GM23338 (cell line): ENCODE data around the gene RNF180.

ENCODE experiments used
- CREB1 ChIP-seq: fragments of 250-450 bp; sonication (Bioruptor Pico); IDR thresholded peaks from 2 replicates; pipeline ENCODE4 v1.5.0; 2020; ENCODE audit warnings: low read depth, mild to moderate bottlenecking, moderate library complexity
- EZH2 ChIP-seq: fragments of 200-600 bp; sonication (generic); IDR thresholded peaks from one replicate; pipeline ENCODE4 v1.8.0; 2017; ENCODE audit warnings: antibody characterized with exemption, mild to moderate bottlenecking, low read depth; ENCODE audit not compliant: unreplicated experiment
- EZH2phosphoT487 ChIP-seq: fragments of 200-600 bp; sonication (generic); IDR thresholded peaks from one replicate; pipeline ENCODE4 v1.8.1; 2018; ENCODE audit warnings: antibody characterized with exemption; ENCODE audit not compliant: unreplicated experiment
- POLR2AphosphoS5 ChIP-seq: IDR thresholded peaks from 2 replicates; pipeline ENCODE4 v1.6.1; 2016; ENCODE audit warnings: antibody characterized with exemption, low read depth
- ZNF462 ChIP-seq: fragments of 250-450 bp; sonication (Bioruptor Pico); IDR thresholded peaks from 2 replicates; pipeline ENCODE4 v1.5.0; 2020; ENCODE audit warnings: mild to moderate bottlenecking, moderate library complexity
- TF ChIP-seq, protein P1 (sequence below), 2 experiments: fragments of 200-600 bp in 1 of 2; sonication (generic) in 1 of 2; conservative IDR thresholded peaks; 2 replicates each; pipeline versions ENCODE4 v1.5.1 to v1.6.1; 2016 to 2017; ENCODE audit warnings: antibody characterized with exemption in 2 of 2, low read depth in 2 of 2, mild to moderate bottlenecking in 2 of 2, moderate library complexity in 1 of 2
- TF ChIP-seq, protein P2 (sequence below): IDR thresholded peaks from 2 replicates; pipeline ENCODE4 v1.6.1; 2016; ENCODE audit warnings: antibody characterized with exemption
- TF ChIP-seq, protein P3 (sequence below): IDR thresholded peaks from one replicate; pipeline ENCODE4 v1.6.1; 2018; ENCODE audit warnings: antibody characterized with exemption; ENCODE audit not compliant: unreplicated experiment

DNA sequence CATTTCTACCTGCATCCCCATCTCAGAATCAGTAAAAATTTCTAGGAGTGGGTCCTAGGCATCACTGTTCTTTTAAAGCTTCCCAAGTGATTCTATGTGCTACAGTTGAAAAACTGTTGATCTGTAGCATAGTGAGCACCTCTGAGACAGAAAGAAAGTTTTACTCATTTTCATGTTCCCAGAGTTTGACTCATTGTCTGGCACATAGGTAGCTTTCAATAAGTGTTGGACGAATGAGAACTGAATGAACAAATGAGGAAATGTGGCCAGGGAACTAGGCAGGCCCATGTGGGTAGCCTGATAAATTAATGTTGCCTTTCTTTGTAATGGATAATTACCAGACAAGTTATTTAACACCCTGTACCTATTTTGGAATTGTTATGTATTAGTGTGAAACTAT is 33.8 kb downstream of the RNF180 start:
- TF ChIP-seq EZH2 (no peak), ZNF462 (CRISPR knock-in tag) (no peak), POLR2AphosphoS5 (no peak), EZH2phosphoT487 (no peak), CREB1 (CRISPR knock-in tag) (no peak)
- TF ChIP-seq, protein P1, sequence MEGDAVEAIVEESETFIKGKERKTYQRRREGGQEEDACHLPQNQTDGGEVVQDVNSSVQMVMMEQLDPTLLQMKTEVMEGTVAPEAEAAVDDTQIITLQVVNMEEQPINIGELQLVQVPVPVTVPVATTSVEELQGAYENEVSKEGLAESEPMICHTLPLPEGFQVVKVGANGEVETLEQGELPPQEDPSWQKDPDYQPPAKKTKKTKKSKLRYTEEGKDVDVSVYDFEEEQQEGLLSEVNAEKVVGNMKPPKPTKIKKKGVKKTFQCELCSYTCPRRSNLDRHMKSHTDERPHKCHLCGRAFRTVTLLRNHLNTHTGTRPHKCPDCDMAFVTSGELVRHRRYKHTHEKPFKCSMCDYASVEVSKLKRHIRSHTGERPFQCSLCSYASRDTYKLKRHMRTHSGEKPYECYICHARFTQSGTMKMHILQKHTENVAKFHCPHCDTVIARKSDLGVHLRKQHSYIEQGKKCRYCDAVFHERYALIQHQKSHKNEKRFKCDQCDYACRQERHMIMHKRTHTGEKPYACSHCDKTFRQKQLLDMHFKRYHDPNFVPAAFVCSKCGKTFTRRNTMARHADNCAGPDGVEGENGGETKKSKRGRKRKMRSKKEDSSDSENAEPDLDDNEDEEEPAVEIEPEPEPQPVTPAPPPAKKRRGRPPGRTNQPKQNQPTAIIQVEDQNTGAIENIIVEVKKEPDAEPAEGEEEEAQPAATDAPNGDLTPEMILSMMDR (conservative IDR thresholded peaks at IDR 0.05; ENCODE audit: low read depth in 2 of 2) = no peak
- TF ChIP-seq, protein P2, sequence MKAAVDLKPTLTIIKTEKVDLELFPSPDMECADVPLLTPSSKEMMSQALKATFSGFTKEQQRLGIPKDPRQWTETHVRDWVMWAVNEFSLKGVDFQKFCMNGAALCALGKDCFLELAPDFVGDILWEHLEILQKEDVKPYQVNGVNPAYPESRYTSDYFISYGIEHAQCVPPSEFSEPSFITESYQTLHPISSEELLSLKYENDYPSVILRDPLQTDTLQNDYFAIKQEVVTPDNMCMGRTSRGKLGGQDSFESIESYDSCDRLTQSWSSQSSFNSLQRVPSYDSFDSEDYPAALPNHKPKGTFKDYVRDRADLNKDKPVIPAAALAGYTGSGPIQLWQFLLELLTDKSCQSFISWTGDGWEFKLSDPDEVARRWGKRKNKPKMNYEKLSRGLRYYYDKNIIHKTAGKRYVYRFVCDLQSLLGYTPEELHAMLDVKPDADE = no peak
- TF ChIP-seq, protein P3, sequence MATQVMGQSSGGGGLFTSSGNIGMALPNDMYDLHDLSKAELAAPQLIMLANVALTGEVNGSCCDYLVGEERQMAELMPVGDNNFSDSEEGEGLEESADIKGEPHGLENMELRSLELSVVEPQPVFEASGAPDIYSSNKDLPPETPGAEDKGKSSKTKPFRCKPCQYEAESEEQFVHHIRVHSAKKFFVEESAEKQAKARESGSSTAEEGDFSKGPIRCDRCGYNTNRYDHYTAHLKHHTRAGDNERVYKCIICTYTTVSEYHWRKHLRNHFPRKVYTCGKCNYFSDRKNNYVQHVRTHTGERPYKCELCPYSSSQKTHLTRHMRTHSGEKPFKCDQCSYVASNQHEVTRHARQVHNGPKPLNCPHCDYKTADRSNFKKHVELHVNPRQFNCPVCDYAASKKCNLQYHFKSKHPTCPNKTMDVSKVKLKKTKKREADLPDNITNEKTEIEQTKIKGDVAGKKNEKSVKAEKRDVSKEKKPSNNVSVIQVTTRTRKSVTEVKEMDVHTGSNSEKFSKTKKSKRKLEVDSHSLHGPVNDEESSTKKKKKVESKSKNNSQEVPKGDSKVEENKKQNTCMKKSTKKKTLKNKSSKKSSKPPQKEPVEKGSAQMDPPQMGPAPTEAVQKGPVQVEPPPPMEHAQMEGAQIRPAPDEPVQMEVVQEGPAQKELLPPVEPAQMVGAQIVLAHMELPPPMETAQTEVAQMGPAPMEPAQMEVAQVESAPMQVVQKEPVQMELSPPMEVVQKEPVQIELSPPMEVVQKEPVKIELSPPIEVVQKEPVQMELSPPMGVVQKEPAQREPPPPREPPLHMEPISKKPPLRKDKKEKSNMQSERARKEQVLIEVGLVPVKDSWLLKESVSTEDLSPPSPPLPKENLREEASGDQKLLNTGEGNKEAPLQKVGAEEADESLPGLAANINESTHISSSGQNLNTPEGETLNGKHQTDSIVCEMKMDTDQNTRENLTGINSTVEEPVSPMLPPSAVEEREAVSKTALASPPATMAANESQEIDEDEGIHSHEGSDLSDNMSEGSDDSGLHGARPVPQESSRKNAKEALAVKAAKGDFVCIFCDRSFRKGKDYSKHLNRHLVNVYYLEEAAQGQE = no peak
